Endothelial cell of umbilical vein (primary cell): ENCODE results near the gene KCNMB2. TPM values are rescaled to one million over a fixed set of nuclear protein-coding genes. Genes with fewer than 3 reads are reported as not detected.

Experiments
- BruUV-seq: library from RNA; stranded (reverse); fragments of 400-500 nt; replicated peaks from 2 replicates; lab custom pipeline; 2021; lab: Mats Ljungman, UMichigan
- CTCF ChIA-PET: fragments of 300-600, 350-600 bp; sonication (Branson Sonifier 250); formaldehyde crosslinking; loops from one replicate; lab custom pipeline; 2021; ENCODE audit warnings: antibody characterized with exemption, inconsistent platforms; lab: Charles Lee
- POLR2A ChIA-PET: fragments of 300-600, 350-600 bp; sonication (Branson Sonifier 250); formaldehyde crosslinking; loops from one replicate; lab custom pipeline; 2021; ENCODE audit warnings: antibody characterized with exemption, inconsistent platforms; lab: Charles Lee
- DNase-seq: peaks from one replicate; pipeline ENCODE4 v3.0.0-alpha.2; 2011; ENCODE audit warnings: low read depth, low spot score
- FAIRE-seq: peaks from 2 replicates; lab custom pipeline; 2011; peaks lifted over from hg19 to GRCh38; lab: Jason Lieb, UNC
- H2AFZ ChIP-seq: 2 replicates; pipeline ENCODE4 v1.6.0; 2012; ENCODE audit warnings: low read depth, low read length, control low read depth, inconsistent platforms
- H3K27ac ChIP-seq: 2 replicates; pipeline ENCODE4 v1.5.1; 2011; ENCODE audit warnings: low read depth, mild to moderate bottlenecking, control low read depth, low read length, moderate library complexity; ENCODE audit not compliant: insufficient read depth
- H3K27me3 ChIP-seq, 2 experiments: 2 replicates each; pipeline versions ENCODE4 v1.6.0 to v1.6.1; 2011; ENCODE audit warnings: low read length in 2 of 2, mixed read lengths in 1 of 2; ENCODE audit not compliant: control insufficient read depth in 2 of 2, insufficient read depth in 2 of 2
- H3K36me3 ChIP-seq, 2 experiments: 2 replicates in 1 of 2; 3 replicates in 1 of 2; pipeline ENCODE4 v1.5.1; 2011; ENCODE audit warnings: low read length in 2 of 2, mild to moderate bottlenecking in 1 of 2, moderate library complexity in 1 of 2; ENCODE audit not compliant: control insufficient read depth in 2 of 2, insufficient read depth in 2 of 2; ENCODE audit errors: extremely low read depth in 1 of 2
- H3K4me1 ChIP-seq: 3 replicates; pipeline ENCODE4 v1.5.1; 2011; ENCODE audit warnings: mild to moderate bottlenecking, low read length; ENCODE audit not compliant: control insufficient read depth, insufficient read depth; ENCODE audit errors: extremely low read depth
- H3K4me2 ChIP-seq: 2 replicates; pipeline ENCODE4 v1.6.1; 2011; ENCODE audit warnings: low read length, control low read depth, mixed read lengths; ENCODE audit not compliant: insufficient read depth
- H3K4me3 ChIP-seq, 3 experiments: fragments of 200-600 bp in 1 of 3; sonication (generic), shearing (Covaris generic) in 1 of 3; replicated peaks in 1 of 3; 2 replicates each; pipeline ENCODE4 v1.5.1; 2011 to 2016; ENCODE audit warnings: control low read depth in 3 of 3, low read length in 3 of 3, mild to moderate bottlenecking in 2 of 3, inconsistent platforms in 1 of 3, low read depth in 1 of 3, moderate library complexity in 1 of 3; ENCODE audit not compliant: insufficient read depth in 1 of 3
- H3K79me2 ChIP-seq: 2 replicates; pipeline ENCODE4 v1.6.0; 2012; ENCODE audit warnings: low read length, inconsistent platforms; ENCODE audit not compliant: control insufficient read depth, insufficient read depth
- H3K9ac ChIP-seq: replicated peaks from 2 replicates; pipeline ENCODE3; 2011; ENCODE audit warnings: low read length, control low read depth; ENCODE audit not compliant: insufficient read depth; ENCODE audit errors: extremely low read depth
- H3K9me1 ChIP-seq: replicated peaks from 3 replicates; pipeline ENCODE4 v1.6.0; 2011; ENCODE audit warnings: mild to moderate bottlenecking, low read length; ENCODE audit not compliant: control insufficient read depth, insufficient read depth; ENCODE audit errors: extremely low read depth
- H3K9me3 ChIP-seq: replicated peaks from 2 replicates; pipeline ENCODE4 v1.5.1; 2012; ENCODE audit warnings: low read length, inconsistent platforms; ENCODE audit not compliant: control insufficient read depth, insufficient read depth
- H4K20me1 ChIP-seq: replicated peaks from 2 replicates; pipeline ENCODE3; 2011; ENCODE audit warnings: mild to moderate bottlenecking, low read length; ENCODE audit not compliant: control insufficient read depth, insufficient read depth; ENCODE audit errors: extremely low read depth
- EZH2 ChIP-seq: IDR thresholded peaks from 2 replicates; pipeline ENCODE4 v1.6.1; 2012; ENCODE audit warnings: borderline replicate concordance, low read depth, mild to moderate bottlenecking, moderate library complexity, low read length, inconsistent platforms; ENCODE audit not compliant: severe bottlenecking
- FOS ChIP-seq: IDR thresholded peaks from 2 replicates; pipeline ENCODE4 v1.6.1; 2011; ENCODE audit warnings: mild to moderate bottlenecking, low read length, moderate library complexity, borderline replicate concordance; ENCODE audit not compliant: insufficient read depth
- GATA2 ChIP-seq: IDR thresholded peaks from 2 replicates; pipeline ENCODE4 v1.7.0; 2011; ENCODE audit warnings: low read depth, mild to moderate bottlenecking, moderate library complexity, mixed read lengths, low read length; ENCODE audit not compliant: insufficient read length, insufficient read depth
- MYC ChIP-seq: IDR thresholded peaks from one replicate; pipeline ENCODE4 v1.6.1; 2011; ENCODE audit warnings: mild to moderate bottlenecking, low read depth, low read length
- POLR2A ChIP-seq: IDR thresholded peaks from 2 replicates; pipeline ENCODE4 v1.6.1; 2012; ENCODE audit warnings: low read depth, mild to moderate bottlenecking, control low read depth, low read length
- POLR2AphosphoS5 ChIP-seq: IDR thresholded peaks from 2 replicates; pipeline ENCODE4 v1.6.1; 2012; ENCODE audit warnings: low read depth, mild to moderate bottlenecking, control low read depth, low read length, moderate library complexity; ENCODE audit not compliant: insufficient read depth
- dilution Hi-C: fragments of 300-500 bp; cut with MboI; formaldehyde crosslinking; loops from one replicate; pipeline ENCODE4 v1.15.0; 2019; ENCODE audit warnings: low sequenced_read_pairs; ENCODE audit not compliant: extremely low pct_ligation_motif_present
- intact Hi-C: fragments of 100-400 bp; cut with micrococcal nuclease; formaldehyde crosslinking; loops from one replicate; pipeline ENCODE4 v1.10.0; 2022
- polyA plus RNA-seq, 4 experiments: library from polyadenylated mRNA; depleted of rRNA in 3 of 4; stranded (reverse) in 3 of 4; unstranded in 1 of 4; fragments of >200 nt; gene quantifications; 2 replicates each; pipeline versions ENCODE4 v1.2.1 to v1.2.3, GENCODE V29; 2011 to 2012; ENCODE audit warnings: missing spikeins in 1 of 4
- total RNA-seq: library from RNA; stranded (reverse); gene quantifications from 2 replicates; pipeline ENCODE4 v1.2.3, GENCODE V29; 2021
- TF ChIP-seq, protein P1 (sequence below): IDR thresholded peaks from 2 replicates; pipeline ENCODE4 v1.6.1; 2011; ENCODE audit not compliant: insufficient read depth, insufficient read length
- TF ChIP-seq, protein P2 (sequence below), 2 donors: IDR thresholded peaks; 1 replicate in 1 of 2; 2 replicates in 1 of 2; pipeline ENCODE4 v1.5.1; 2011; ENCODE audit warnings: low read length in 2 of 2, mild to moderate bottlenecking in 2 of 2, moderate library complexity in 2 of 2, control low read depth in 1 of 2, inconsistent platforms in 1 of 2, low read depth in 1 of 2; ENCODE audit not compliant: insufficient read depth in 1 of 2; ENCODE audit errors: extremely low read depth in 1 of 2

Gene KCNMB2
- total and polyA plus RNA-seq, 2 donors (not counting 3 experiments of a cell fraction or from before 2014, with no cell fraction given): not detected

DNA sequence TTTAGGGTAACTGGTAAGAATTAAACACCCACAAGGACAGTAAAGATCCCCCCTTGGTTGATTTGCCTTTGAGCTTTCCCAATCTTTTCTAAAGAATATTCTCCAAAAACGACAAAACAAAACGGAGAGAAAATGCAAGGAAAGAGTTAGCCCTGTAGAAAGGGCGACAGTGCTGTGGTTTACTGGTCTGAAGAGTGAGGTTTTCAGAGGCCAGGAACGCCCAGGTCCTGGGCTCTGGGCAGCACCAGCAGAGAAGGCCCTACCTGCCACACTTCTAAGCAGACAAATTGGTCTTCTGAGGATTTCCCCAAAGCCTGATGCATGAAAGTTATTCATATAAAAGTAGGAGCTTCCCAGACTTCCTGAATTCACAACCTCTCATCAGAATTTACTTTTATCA, 119.3 kb downstream of the KCNMB2 start:
- H3K79me2 ChIP-seq: no peaks in the 10 kb centered on the region
- CTCF ChIA-PET: no interaction called here
- H3K27ac ChIP-seq: no peak overlapping the region
- H3K4me1 ChIP-seq: no peaks in the 10 kb centered on the region
- H3K4me2 ChIP-seq: no peak overlapping the region
- no peak for TF ChIP-seq MYC
- TF ChIP-seq, protein P1, sequence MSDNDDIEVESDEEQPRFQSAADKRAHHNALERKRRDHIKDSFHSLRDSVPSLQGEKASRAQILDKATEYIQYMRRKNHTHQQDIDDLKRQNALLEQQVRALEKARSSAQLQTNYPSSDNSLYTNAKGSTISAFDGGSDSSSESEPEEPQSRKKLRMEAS: no peak
- no peak for TF ChIP-seq EZH2
- TF ChIP-seq GATA2: no peak
- TF ChIP-seq FOS: no peak
- TF ChIP-seq, protein P2, sequence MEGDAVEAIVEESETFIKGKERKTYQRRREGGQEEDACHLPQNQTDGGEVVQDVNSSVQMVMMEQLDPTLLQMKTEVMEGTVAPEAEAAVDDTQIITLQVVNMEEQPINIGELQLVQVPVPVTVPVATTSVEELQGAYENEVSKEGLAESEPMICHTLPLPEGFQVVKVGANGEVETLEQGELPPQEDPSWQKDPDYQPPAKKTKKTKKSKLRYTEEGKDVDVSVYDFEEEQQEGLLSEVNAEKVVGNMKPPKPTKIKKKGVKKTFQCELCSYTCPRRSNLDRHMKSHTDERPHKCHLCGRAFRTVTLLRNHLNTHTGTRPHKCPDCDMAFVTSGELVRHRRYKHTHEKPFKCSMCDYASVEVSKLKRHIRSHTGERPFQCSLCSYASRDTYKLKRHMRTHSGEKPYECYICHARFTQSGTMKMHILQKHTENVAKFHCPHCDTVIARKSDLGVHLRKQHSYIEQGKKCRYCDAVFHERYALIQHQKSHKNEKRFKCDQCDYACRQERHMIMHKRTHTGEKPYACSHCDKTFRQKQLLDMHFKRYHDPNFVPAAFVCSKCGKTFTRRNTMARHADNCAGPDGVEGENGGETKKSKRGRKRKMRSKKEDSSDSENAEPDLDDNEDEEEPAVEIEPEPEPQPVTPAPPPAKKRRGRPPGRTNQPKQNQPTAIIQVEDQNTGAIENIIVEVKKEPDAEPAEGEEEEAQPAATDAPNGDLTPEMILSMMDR (IDR thresholded peaks at IDR 0.05; ENCODE audit: extremely low read depth in 1 of 2, insufficient read depth in 1 of 2, low read depth in 1 of 2, low read length in 2 of 2): no peak
- no peak for TF ChIP-seq POLR2AphosphoS5
- no peak for TF ChIP-seq POLR2A
- H3K9ac ChIP-seq: no peak overlapping the region
- dilution Hi-C loops (no loop called here), intact Hi-C loops (no loop called here)
- POLR2A ChIA-PET: no interaction called here
- H3K27me3 ChIP-seq: no peaks in the 10 kb centered on the region
- BruUV-seq: no TSS peak
- H2AFZ ChIP-seq: no peak overlapping the region
- H3K9me1 ChIP-seq: no peaks in the 10 kb centered on the region
- no peak for FAIRE-seq
- H3K9me3 ChIP-seq: no peaks in the 10 kb centered on the region
- H3K4me3 ChIP-seq: no peak overlapping the region
- H4K20me1 ChIP-seq: no peaks in the 10 kb centered on the region
- no peak for DNase-seq
- no peaks in the 10 kb centered on the region for H3K36me3 ChIP-seq
